ENCODE measurements around the gene HIVEP3. TPM values are rescaled to one million over a fixed set of nuclear protein-coding genes. Genes with fewer than 3 reads are reported as not detected.

The HIVEP3 gene
- total RNA-seq, 1 donor from 2014 or later, result 3.6 TPM

DNA sequence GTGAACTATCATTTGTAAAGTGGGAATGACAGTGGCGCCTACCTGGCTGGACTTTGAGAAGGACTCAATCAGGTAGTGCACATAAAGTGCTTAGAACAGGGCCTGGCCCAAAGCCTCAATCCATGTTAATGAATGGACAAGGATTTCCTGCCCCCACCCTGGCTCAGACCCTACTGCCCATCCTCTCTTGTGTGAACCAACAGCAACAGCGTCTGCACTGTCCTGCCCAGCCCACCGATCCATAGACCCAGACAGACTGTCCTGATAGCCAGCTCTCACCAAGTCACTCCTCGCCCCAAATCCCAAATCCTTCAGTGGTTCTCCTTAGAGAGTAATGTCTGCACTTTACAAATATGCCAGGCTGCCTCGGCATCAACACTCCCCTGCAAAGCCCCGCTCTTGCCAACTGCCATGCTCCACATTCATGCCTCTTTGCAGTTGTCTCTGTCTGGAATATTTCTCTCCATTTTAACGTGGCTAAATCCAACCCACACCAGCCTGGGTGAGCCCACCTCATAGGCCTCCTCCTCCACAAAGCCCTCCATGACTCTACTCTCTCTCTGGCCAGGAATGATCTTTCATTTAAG lies 276.7 kb downstream of the HIVEP3 start:
- Mint-ChIP-seq H3K27me3 (ENCODE audit: low read depth) (no peaks in the 10 kb centered on the region), H3K4me3 (ENCODE audit: unreplicated experiment) (no peak overlapping the region), H3K27ac (ENCODE audit: unreplicated experiment) (no peak overlapping the region), H3K36me3 (ENCODE audit: low read depth) (no peaks in the 10 kb centered on the region), H3K4me1 (ENCODE audit: low read depth) (peaks cover 18% of the 10 kb centered on the region), H3K9me3 (ENCODE audit: low read depth) (no peaks in the 10 kb centered on the region)
- DNase-seq (ENCODE audit: low spot score), result no peak
- TF ChIP-seq, protein P1, sequence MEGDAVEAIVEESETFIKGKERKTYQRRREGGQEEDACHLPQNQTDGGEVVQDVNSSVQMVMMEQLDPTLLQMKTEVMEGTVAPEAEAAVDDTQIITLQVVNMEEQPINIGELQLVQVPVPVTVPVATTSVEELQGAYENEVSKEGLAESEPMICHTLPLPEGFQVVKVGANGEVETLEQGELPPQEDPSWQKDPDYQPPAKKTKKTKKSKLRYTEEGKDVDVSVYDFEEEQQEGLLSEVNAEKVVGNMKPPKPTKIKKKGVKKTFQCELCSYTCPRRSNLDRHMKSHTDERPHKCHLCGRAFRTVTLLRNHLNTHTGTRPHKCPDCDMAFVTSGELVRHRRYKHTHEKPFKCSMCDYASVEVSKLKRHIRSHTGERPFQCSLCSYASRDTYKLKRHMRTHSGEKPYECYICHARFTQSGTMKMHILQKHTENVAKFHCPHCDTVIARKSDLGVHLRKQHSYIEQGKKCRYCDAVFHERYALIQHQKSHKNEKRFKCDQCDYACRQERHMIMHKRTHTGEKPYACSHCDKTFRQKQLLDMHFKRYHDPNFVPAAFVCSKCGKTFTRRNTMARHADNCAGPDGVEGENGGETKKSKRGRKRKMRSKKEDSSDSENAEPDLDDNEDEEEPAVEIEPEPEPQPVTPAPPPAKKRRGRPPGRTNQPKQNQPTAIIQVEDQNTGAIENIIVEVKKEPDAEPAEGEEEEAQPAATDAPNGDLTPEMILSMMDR (IDR thresholded peaks at IDR 0.05), result no peak

DNA sequence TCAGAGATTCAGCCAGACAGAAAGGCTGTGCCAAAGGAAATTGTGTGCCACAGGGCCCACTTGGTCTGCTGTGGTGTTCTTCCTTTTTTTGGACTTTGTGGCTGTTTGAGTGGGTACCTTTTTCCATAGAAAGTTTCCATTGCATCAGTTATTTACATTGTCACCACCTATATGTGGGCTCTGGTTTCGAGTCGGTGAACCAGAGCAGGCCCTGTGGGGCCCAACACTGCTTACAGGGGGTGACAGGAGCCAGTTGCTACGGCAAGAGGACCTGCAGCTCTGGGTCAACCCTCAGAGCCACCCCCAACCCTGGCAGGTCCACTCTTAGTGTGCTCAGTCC lies 277.3 kb downstream of the HIVEP3 start:
- Mint-ChIP-seq H3K27me3 (ENCODE audit: low read depth) (no peaks in the 10 kb centered on the region), H3K4me1 (ENCODE audit: low read depth) (peaks cover 18% of the 10 kb centered on the region), H3K36me3 (ENCODE audit: low read depth) (no peaks in the 10 kb centered on the region), H3K27ac (ENCODE audit: unreplicated experiment) (no peak overlapping the region), H3K4me3 (ENCODE audit: unreplicated experiment) (no peak overlapping the region), H3K9me3 (ENCODE audit: low read depth) (no peaks in the 10 kb centered on the region)
- DNase-seq (ENCODE audit: low spot score), result no peak
- TF ChIP-seq, protein P1 (IDR thresholded peaks at IDR 0.05), result no peak

DNA sequence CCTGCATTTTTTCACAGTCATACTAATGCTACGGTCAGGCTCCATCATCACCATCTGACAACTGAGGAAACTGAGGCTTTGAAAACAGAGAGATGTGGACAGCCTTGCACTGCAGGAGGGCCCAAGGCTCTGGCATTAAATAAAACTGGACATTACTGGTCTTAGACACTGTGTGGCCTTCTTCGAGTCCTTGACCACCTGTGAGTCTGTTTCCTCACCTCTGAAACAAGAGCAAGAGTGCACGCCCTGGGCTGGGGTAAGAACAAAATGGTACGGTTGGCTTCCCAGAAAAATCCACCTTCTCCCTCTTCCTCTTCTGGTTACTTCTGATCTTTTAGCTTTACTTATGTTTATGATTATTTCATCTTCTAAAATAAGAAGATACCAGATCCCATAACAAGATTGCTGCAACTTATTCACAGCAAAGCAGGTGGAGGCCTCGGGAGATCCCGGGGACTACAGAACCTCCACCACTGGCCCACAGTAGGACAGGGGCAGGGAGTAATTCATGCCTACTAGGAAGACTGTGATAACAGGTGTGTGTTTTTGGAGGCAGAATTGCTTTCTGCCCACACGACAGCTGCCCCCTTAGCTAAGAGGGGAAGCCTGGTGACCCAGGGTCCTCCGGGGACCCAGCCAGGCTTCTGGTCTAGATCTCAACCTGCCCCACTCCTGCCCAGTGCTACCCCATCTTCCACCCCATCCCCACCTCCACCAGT lies 277.8 kb downstream of the HIVEP3 start:
- no peaks in the 10 kb centered on the region for H3K27me3 Mint-ChIP-seq (ENCODE audit: low read depth)
- no peak overlapping the region for H3K4me3 Mint-ChIP-seq (ENCODE audit: unreplicated experiment)
- TF ChIP-seq, protein P1 (IDR thresholded peaks at IDR 0.05), result no peak
- H3K36me3 Mint-ChIP-seq (ENCODE audit: low read depth), result no peaks in the 10 kb centered on the region
- H3K4me1 Mint-ChIP-seq (ENCODE audit: low read depth), result peaks cover 18% of the 10 kb centered on the region
- H3K9me3 Mint-ChIP-seq (ENCODE audit: low read depth), result no peaks in the 10 kb centered on the region
- DNase-seq (ENCODE audit: low spot score), result no peak
- H3K27ac Mint-ChIP-seq (ENCODE audit: unreplicated experiment), result no peak overlapping the region

DNA sequence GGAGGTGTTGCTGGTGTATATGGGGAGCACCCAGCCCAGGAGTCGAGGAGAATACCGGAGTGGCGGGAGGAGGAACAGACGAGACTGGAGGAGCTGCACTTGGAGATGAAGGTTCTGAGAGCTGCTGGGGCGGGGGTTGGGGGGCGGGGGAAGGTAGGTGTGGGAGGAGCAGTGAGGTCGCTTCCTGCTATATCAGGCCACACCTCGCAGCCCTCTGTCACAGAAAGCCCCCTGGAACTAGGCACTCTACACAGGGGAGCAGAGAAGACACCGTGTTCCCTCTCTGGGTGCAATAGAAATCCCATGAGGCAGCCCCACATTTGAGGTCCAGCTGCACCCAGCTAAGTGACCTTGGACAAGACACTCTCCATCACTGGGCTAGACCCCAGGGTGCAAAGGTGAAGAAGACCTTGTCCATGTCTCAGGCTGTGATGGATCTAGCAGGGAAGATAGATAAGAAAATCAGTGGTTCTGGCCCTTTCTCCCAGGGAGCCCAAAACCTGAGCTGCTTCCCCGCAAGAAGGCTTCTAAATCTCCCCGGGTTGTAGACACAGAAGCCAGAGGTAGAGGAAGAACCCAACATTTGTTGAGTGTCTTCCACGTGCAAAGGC lies 278.5 kb downstream of the HIVEP3 start:
- Mint-ChIP-seq H3K27me3 (ENCODE audit: low read depth) (no peaks in the 10 kb centered on the region), H3K36me3 (ENCODE audit: low read depth) (no peaks in the 10 kb centered on the region), H3K9me3 (ENCODE audit: low read depth) (no peaks in the 10 kb centered on the region), H3K27ac (ENCODE audit: unreplicated experiment) (peak overlapping the region; percentile 95), H3K4me3 (ENCODE audit: unreplicated experiment) (no peak overlapping the region), H3K4me1 (ENCODE audit: low read depth) (peaks cover 18% of the 10 kb centered on the region)
- TF ChIP-seq, protein P1 (IDR thresholded peaks at IDR 0.05), result no peak
- DNase-seq (ENCODE audit: low spot score), result no peak

DNA sequence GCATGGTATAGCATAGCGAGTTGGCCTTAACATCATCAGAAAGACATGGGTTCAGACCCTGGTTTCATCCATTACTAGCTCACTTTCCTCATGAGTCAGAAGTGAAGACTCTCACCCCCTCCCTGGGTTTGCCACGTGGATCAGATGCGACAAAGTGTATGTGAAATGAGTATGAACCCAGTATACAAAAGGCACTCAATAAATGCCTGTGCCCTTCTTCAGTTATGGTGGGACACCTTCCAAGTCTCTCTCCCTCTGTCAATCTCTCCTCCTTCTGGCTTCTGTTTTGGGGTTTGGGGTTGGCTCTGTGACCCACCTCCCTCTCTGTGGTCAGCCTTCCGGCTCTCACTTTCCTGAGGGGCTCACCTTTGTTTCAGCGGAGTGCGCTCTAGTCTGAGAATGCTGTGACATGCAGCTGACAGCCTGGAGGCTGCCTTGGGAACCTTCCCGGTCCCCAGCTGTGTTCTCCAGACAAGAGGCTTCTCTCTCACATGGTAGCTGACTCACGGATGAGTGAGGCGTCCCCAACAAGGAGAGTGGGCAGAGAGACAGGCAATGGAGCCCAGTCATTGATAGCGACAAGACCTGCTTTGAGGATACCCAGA lies 279.3 kb downstream of the HIVEP3 start:
- peaks cover 18% of the 10 kb centered on the region for H3K4me1 Mint-ChIP-seq (ENCODE audit: low read depth)
- no peaks in the 10 kb centered on the region for H3K27me3 Mint-ChIP-seq (ENCODE audit: low read depth)
- no peaks in the 10 kb centered on the region for H3K36me3 Mint-ChIP-seq (ENCODE audit: low read depth)
- no peak for DNase-seq (ENCODE audit: low spot score)
- peak overlapping the region; percentile 95 for H3K27ac Mint-ChIP-seq (ENCODE audit: unreplicated experiment)
- no peaks in the 10 kb centered on the region for H3K9me3 Mint-ChIP-seq (ENCODE audit: low read depth)
- no peak overlapping the region for H3K4me3 Mint-ChIP-seq (ENCODE audit: unreplicated experiment)
- TF ChIP-seq, protein P1 (IDR thresholded peaks at IDR 0.05), result peak; percentile 7

Measured in chondrocyte (in vitro differentiated cells).